ENCODE measurements around the gene ALDH1L1. TPM values are rescaled to one million over a fixed set of nuclear protein-coding genes. Genes with fewer than 3 reads are reported as not detected.

Gene ALDH1L1
- total and polyA plus RNA-seq, 2 experiments from 2014 or later = 1.0 to 1.3 TPM

- no peaks in the 10 kb centered on the region for H4K20me1 ChIP-seq (replicated peaks; ENCODE audit: insufficient read depth)
- H3K4me1 ChIP-seq (ENCODE audit: insufficient read depth) = no peaks in the 10 kb centered on the region
- H3K4me2 ChIP-seq = no peak overlapping the region
- TF ChIP-seq ZNF331 (CRISPR knock-in tag; IDR thresholded peaks at IDR 0.05; ENCODE audit: low read depth) (no peak), EZH2phosphoT487 (IDR thresholded peaks at IDR 0.05; ENCODE audit: unreplicated experiment) (no peak), JUNB (IDR thresholded peaks at IDR 0.05; ENCODE audit: unreplicated experiment) (no peak), ZNF114 (CRISPR knock-in tag; IDR thresholded peaks at IDR 0.05) (no peak), EZH2 (IDR thresholded peaks at IDR 0.05; ENCODE audit: low read depth, unreplicated experiment) (no peak), CTCF (conservative IDR thresholded peaks at IDR 0.05; ENCODE audit: low read depth in 2 of 2) (no peak), CREB1 (CRISPR knock-in tag; IDR thresholded peaks at IDR 0.05; ENCODE audit: low read depth) (no peak), ETS1 (IDR thresholded peaks at IDR 0.05) (no peak), POLR2AphosphoS5 (IDR thresholded peaks at IDR 0.05; ENCODE audit: low read depth) (no peak), STAT1 (IDR thresholded peaks at IDR 0.05; ENCODE audit: unreplicated experiment) (no peak), REST (IDR thresholded peaks at IDR 0.05; ENCODE audit: unreplicated experiment) (no peak), NANOG (IDR thresholded peaks at IDR 0.05; ENCODE audit: borderline replicate concordance) (no peak)
- TF ChIP-seq, protein P1, sequence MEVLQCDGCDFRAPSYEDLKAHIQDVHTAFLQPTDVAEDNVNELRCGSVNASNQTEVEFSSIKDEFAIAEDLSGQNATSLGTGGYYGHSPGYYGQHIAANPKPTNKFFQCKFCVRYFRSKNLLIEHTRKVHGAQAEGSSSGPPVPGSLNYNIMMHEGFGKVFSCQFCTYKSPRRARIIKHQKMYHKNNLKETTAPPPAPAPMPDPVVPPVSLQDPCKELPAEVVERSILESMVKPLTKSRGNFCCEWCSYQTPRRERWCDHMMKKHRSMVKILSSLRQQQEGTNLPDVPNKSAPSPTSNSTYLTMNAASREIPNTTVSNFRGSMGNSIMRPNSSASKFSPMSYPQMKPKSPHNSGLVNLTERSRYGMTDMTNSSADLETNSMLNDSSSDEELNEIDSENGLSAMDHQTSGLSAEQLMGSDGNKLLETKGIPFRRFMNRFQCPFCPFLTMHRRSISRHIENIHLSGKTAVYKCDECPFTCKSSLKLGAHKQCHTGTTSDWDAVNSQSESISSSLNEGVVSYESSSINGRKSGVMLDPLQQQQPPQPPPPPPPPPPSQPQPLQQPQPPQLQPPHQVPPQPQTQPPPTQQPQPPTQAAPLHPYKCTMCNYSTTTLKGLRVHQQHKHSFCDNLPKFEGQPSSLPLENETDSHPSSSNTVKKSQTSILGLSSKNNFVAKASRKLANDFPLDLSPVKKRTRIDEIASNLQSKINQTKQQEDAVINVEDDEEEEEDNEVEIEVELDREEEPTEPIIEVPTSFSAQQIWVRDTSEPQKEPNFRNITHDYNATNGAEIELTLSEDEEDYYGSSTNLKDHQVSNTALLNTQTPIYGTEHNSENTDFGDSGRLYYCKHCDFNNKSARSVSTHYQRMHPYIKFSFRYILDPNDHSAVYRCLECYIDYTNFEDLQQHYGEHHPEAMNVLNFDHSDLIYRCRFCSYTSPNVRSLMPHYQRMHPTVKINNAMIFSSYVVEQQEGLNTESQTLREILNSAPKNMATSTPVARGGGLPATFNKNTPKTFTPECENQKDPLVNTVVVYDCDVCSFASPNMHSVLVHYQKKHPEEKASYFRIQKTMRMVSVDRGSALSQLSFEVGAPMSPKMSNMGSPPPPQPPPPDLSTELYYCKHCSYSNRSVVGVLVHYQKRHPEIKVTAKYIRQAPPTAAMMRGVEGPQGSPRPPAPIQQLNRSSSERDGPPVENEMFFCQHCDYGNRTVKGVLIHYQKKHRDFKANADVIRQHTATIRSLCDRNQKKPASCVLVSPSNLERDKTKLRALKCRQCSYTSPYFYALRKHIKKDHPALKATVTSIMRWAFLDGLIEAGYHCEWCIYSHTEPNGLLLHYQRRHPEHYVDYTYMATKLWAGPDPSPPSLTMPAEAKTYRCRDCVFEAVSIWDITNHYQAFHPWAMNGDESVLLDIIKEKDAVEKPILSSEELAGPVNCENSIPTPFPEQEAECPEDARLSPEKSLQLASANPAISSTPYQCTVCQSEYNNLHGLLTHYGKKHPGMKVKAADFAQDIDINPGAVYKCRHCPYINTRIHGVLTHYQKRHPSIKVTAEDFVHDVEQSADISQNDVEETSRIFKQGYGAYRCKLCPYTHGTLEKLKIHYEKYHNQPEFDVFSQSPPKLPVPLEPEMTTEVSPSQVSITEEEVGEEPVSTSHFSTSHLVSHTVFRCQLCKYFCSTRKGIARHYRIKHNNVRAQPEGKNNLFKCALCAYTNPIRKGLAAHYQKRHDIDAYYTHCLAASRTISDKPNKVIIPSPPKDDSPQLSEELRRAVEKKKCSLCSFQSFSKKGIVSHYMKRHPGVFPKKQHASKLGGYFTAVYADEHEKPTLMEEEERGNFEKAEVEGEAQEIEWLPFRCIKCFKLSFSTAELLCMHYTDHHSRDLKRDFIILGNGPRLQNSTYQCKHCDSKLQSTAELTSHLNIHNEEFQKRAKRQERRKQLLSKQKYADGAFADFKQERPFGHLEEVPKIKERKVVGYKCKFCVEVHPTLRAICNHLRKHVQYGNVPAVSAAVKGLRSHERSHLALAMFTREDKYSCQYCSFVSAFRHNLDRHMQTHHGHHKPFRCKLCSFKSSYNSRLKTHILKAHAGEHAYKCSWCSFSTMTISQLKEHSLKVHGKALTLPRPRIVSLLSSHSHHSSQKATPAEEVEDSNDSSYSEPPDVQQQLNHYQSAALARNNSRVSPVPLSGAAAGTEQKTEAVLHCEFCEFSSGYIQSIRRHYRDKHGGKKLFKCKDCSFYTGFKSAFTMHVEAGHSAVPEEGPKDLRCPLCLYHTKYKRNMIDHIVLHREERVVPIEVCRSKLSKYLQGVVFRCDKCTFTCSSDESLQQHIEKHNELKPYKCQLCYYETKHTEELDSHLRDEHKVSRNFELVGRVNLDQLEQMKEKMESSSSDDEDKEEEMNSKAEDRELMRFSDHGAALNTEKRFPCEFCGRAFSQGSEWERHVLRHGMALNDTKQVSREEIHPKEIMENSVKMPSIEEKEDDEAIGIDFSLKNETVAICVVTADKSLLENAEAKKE (CRISPR knock-in tag; IDR thresholded peaks at IDR 0.05) = no peak
- ATAC-seq (no peak), DNase-seq (ENCODE audit: low spot score) (no peak)
- H3K9me2 ChIP-seq (ENCODE audit: insufficient read depth) = no peaks in the 10 kb centered on the region
- no peak overlapping the region for H3K4me3 Mint-ChIP-seq
- no peak overlapping the region for H3K4me3 ChIP-seq
- no peaks in the 10 kb centered on the region for H3K9me3 Mint-ChIP-seq
- no peaks in the 10 kb centered on the region for H3K36me3 Mint-ChIP-seq (ENCODE audit: low read depth)
- peaks cover 7% of the 10 kb centered on the region for H3K4me1 Mint-ChIP-seq
- peaks cover 3% of the 10 kb centered on the region for H3K27me3 Mint-ChIP-seq (ENCODE audit: insufficient read depth, low read depth, poor library complexity)
- no peak overlapping the region for H2AFZ ChIP-seq
- H3K27ac ChIP-seq (ENCODE audit: low read depth) = no peak overlapping the region
- H3K27ac Mint-ChIP-seq = no peak overlapping the region
- no peaks in the 10 kb centered on the region for H3F3A ChIP-seq (replicated peaks; ENCODE audit: low read depth)
- no peaks in the 10 kb centered on the region for H3K79me2 ChIP-seq (replicated peaks; ENCODE audit: insufficient read depth)
- H3K36me3 ChIP-seq (ENCODE audit: insufficient read depth) = no peaks in the 10 kb centered on the region
- no peaks in the 10 kb centered on the region for H3K27me3 ChIP-seq (ENCODE audit: insufficient read depth)
These were observed 119.7 kb downstream of the ALDH1L1 start for GRCh38 chr3:126060613-126061145.
